Stimulated activated CD4-positive, alpha-beta T cell treated with anti-CD3 and anti-CD28 coated beads, Interleukin-4, amount 100 ng/mL, for 4 hours (primary cell): Measurements from ENCODE around the gene GATAD1.
"Not testable (repeated sequence)": the region's sequence is repeated elsewhere in the genome, so short reads cannot be mapped to it uniquely, and the experiment has no call there.

Experiments used
- DNase-seq, 2 experiments: peaks; one replicate each; pipeline ENCODE4 v3.0.0-alpha.2; 2020

Gene GATAD1, protein sequence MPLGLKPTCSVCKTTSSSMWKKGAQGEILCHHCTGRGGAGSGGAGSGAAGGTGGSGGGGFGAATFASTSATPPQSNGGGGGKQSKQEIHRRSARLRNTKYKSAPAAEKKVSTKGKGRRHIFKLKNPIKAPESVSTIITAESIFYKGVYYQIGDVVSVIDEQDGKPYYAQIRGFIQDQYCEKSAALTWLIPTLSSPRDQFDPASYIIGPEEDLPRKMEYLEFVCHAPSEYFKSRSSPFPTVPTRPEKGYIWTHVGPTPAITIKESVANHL

GRCh38 chr7:92447345-92448204 is at the start of gene GATAD1:
Gene GATAD1 (plus strand): TSS chr7:92447482. CDS start chr7:92447730, 248 bp downstream.
- peak; percentile 70 to 74 for DNase-seq

DNA sequence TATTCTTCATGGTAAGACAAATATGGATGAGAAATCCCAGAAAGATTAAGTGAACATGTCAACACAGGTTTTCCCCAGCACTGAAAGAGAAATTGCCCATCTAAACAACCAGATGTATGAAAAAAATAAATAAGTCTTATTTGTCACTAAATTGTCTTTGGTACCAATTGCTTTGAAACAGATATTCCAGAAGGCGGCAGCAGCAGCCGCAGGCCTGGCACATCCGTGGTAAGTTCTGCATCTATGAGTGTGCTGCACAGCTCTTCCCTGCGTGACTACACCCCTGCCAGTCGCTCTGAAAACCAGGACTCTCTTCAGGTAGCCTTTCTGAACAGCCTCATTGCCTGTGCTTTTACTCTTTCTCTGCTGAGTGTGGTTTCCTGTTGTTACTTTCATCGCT is 49.7 kb upstream of the GATAD1 start:
- DNase-seq: no peak

GRCh38 chr7:92400013-92400412 is 47.3 kb upstream of the GATAD1 start:
- no peak for DNase-seq

DNA sequence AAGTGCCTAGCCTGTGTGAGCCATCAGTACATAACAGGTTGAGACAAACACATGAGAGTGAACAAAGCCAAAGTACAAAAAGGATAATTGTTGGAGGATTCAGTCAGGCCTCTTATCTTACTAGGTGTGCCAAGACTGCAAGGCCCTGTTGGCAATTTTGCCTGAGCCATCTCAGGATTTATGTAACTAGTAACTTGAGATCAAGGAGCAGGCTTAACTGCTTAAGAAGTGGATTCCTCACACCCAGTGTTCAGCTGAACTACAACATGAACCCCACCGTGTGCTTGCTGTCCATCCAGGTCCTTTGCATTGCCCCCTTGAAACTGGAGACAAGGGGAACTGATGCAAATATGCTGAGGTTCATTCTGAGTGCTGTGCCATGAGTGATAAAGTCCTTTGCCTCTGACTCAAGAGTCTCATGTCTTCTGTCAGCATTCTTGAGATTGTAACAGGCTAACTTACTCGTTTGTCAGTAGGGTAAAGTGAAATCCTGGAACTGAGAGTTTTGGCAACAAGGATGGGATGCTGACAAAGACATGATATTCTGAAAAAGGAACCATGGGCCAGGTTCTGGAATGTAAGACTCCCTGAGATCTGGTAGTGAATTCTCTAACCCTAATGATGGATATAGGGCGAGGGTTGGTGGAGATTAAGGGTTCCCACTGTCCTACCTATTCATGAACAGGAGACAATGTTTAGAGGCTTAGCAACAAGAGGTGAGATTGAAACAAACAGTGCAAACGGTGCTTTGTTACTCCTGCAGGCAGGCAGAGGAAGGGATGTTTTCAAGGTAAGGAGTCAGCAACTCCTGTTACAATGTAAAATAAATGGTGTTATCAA is 44.1 kb upstream of the GATAD1 start:
- DNase-seq: no peak

DNA sequence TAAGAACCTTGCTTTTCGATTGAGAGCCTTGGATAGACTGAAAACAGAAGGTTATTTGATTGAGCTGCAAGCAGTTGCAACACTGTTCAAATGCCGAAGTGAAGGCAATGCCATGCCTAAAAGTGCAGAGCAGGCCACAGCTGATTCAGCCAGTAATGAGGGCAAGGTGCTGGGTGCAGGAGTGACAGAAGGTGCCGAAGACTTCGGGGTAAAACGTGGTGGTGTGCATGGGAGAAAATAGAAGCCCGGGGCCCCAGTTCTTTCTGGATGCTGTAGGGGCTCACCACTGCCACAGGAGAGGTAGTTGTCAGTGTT is 43.6 kb upstream of the GATAD1 start:
- no peak for DNase-seq

GRCh38 chr7:92404170-92404614 is 43.1 kb upstream of the GATAD1 start:
- peak in 1 of 2 experiments; percentile 35 for DNase-seq

DNA sequence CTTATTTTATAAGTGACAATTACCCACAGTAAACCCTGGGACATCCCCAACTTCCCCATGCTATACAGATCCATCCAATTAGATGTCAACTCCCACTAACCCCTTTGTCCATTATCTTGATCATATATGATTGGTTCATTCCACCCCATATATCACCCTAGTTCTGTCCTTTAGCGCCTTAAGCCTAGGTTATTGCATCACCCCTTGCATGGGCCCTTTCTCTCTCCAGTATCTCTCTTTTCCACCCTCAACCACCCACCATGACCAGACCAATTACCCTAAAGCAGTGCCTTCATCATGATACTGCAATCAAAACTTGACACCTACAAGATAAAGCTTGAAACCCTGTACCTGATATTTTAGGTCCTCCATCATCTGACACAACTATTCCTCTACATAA is 37.9 kb upstream of the GATAD1 start:
- no peak for DNase-seq

- not testable (repeated sequence) for DNase-seq
Measured at GRCh38 chr7:92410162-92410561, 37.1 kb upstream of the GATAD1 start.

DNA sequence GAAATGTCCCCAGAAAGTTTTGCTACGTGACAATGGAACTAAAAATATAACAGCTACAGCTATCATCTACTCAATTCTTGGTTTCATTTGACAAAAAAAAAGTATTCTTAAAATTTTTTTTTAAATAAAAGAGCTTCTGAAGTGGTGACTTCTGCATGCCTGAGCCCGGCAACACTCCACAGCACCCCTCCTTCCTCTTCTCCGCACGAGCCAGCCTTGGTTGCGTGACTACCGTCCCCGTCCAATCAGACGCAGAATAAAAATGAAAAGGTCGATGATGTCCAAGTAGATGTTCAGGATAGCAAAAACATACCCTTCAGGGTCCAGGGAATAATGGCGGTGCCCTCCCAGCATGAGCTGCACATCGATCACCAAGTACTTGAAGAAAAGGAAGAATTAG is 34.5 kb upstream of the GATAD1 start:
- no peak for DNase-seq

DNA sequence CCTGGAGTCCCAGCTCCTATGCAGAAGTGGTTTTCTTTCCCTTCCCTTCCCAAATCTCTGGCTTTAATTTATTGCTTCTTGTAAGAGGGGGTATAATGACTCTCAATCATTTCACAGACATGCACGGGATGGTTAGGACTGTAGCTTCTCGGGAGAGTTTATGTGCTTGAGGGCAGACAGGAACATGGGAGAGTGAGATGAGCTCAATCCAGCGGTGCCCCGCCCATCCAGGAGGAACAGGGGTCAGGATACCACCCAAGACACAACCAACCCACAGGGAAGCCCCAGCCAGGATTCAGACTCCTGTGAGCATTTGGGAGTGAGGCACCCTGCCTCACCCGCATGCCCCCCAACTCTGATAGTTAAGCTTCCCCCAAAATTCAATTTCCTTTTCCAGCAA is 33.7 kb upstream of the GATAD1 start:
- no peak for DNase-seq

DNA sequence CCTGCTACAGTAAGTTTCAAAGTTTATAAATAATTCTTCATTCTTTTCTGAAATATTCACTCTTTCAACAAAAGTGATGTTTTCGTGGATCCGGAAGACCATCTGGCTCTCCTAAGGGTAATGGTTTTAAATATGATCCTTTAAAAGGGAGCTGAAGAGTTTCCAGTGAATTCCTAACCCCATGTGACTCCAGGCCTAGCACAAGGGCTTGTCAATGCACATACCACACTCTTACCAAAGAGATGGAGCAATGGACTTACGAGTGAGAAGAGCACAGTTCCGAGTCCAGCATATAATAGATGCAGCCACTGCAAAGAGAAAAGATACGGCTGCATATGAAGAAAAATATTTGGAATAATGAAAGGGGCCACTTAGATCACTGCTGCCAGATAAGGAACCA is 32.1 kb upstream of the GATAD1 start:
- no peak for DNase-seq

GRCh38 chr7:92417913-92418312 is 29.4 kb upstream of the GATAD1 start:
- DNase-seq: no peak

- DNase-seq: no peak
Measured at GRCh38 chr7:92421676-92422435, 25.4 kb upstream of the GATAD1 start.

- DNase-seq: no peak
Measured at GRCh38 chr7:92422926-92423325, 24.4 kb upstream of the GATAD1 start.

DNA sequence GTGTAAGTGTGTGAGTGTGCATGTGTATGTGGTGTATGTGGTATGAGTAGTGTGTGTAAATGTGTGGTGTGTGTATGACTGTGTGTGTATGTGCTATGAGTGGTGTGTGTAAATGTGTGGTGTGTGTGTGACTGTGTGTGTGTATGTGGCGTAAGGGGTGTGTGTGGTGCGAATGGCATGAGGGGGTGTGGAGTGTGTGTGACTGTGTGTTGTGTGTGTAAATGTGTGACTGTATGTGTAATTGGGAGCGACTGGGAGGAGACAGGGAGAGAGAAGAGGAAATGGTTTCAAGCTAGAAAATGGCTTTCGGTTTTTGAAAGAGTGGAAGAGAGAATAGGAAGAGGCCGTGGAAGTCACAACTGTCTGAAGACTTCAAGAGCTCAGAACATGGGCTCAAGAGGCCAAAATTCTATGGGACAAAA is 23.6 kb upstream of the GATAD1 start:
- DNase-seq: no peak

GRCh38 chr7:92425311-92425947 is 21.9 kb upstream of the GATAD1 start:
- no peak for DNase-seq

DNA sequence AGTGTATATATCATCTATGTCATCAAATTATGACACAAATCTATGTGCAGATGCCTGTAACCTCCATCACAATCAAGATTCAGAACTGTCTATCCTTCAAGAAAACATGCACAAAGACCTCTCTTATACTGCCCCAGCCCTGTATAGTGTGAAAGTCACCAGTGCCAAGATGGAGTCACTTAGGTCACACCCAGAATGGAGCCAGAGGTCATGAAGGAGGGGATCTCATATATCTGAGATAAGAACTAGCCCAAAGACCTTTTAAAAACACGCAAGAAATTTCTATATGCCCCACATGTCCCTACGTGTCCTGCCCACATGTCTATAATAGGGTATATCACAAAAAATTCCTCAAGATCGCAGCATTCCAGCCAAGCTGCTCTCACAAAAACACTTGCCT is 20.1 kb upstream of the GATAD1 start:
- no peak for DNase-seq

DNA sequence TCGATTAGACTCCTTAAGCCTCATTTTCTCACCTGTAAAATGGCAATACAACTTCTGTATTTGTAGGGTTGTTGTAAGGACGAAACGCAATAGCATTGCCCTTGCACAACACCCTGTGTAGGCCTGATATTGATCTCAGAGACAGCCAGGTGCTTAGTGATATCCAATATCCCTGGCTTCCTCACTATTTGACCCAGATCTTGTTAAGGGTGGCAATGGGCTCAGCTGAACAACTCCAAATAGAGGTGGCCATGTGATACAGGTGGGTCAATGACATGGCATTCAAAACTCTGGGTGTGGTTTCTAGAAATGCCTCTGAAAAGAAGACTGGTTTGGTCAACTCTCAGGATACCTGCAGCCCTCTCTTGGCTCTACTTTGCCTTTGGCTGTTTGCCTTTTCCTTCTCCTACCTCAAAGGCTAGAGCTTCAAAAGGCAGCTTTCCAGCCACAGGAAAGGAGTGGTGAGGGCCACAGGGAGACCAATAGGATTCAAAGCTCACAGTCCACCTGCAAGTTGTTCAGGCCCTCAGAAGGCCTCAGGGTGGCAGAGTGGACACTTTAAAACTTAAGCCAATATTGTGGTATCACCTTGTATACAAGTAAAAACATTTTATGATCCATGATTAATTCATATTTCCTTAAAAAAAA is 14.9 kb upstream of the GATAD1 start:
- no peak for DNase-seq

GRCh38 chr7:92433019-92433418 is 14.3 kb upstream of the GATAD1 start:
- no peak for DNase-seq

GRCh38 chr7:92435542-92435941 is 11.7 kb upstream of the GATAD1 start:
- no peak for DNase-seq

- no peak for DNase-seq
Measured at GRCh38 chr7:92436612-92437445, 10.5 kb upstream of the GATAD1 start.
